ENCODE measurements around the gene DMBX1.

DMBX1 gene

GRCh38 chr1:46461017-46461808 lies 28.4 kb upstream of the DMBX1 start:
- DNase-seq = no peak

GRCh38 chr1:46461809-46462448 lies 27.7 kb upstream of the DMBX1 start:
- DNase-seq = no peak

DNA sequence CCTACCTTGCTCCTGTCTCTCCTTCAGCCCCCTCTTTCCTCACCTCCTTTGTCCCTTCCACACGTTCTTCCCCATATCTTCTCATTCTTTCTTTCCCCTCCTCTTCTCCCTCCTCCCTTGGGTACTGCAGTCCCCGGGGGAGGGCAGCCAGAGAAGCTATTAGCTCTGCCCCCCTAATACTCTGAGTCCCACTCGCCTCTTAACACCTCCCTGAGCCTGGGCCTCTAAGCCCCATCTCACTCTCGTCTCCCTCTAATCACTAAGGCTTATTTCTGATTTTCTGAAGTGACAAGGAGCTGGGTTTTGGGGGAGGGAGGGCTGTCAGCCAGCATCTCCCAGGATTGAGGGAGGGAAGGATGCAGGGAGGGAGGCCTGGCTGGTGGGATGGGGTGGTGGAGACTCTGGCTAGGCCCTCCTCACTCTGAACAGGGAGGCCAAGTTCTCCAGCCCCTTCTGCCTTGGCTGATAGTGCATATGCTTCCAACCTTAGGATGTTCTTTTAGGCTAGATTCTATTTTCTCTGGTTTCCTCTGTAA lies 25.6 kb upstream of the DMBX1 start:
- DNase-seq = no peak

- no peak for DNase-seq
These were observed 24.7 kb upstream of the DMBX1 start for GRCh38 chr1:46464915-46465314.

GRCh38 chr1:46465981-46466476 lies 23.6 kb upstream of the DMBX1 start:
- DNase-seq = no peak

- peak; percentile 75 for DNase-seq
These were observed 23.0 kb upstream of the DMBX1 start for GRCh38 chr1:46466477-46467182.

GRCh38 chr1:46467183-46467504 lies 22.5 kb upstream of the DMBX1 start:
- DNase-seq = no peak

DNA sequence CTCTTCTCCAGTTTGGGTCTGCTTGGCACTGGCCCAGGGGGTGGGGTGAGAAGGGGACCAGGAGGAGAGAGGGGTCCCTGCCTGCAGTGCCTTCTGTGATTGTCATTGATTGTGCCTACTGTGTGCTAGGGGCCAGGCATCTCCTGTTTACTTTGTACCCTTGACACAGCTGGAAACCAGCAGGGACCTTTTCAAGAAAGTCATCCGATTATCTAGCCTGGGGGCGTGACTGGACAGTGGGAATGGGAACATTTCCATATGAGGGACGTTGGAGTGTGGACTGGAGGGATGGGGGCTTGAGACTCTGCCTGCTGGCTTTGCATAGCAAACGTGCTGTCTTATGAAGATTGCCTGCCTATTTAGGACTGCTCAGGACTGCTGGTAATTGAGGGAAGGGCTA lies 19.8 kb upstream of the DMBX1 start:
- no peak for DNase-seq

GRCh38 chr1:46471848-46472492 lies 17.7 kb upstream of the DMBX1 start:
- no peak for DNase-seq

DNA sequence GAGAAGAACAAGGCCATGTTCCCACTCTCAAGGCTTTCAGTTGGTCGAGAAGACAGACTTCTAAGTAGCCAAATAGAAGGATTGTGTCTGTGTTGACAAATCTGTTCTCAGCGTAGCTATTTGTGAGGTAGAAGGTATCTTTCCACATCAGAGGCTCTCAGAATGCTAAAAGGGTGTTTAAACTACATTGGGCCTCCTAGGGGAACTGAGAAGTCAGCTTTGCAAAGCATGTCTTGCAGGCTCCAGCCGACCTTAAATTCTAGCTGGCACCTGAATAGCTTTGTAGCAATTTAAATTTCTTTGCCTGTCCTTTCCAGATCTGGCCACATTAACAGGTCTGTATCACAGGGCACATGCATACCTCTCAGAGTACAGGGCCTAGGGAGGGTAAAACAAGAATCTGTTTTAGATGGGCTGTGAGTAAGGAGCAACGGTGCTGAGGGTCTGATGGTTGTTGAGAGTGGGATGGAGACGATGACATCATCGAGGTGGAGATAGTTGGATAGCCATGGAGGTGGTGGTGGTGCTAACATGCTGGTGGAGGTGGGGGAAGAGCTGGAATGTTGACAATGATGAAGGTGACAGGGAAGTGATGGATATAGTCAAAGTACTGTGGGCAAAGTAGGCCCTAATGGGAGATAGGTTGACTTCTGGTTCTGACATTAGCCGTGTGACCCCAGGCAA lies 17.0 kb upstream of the DMBX1 start:
- no peak for DNase-seq

DNA sequence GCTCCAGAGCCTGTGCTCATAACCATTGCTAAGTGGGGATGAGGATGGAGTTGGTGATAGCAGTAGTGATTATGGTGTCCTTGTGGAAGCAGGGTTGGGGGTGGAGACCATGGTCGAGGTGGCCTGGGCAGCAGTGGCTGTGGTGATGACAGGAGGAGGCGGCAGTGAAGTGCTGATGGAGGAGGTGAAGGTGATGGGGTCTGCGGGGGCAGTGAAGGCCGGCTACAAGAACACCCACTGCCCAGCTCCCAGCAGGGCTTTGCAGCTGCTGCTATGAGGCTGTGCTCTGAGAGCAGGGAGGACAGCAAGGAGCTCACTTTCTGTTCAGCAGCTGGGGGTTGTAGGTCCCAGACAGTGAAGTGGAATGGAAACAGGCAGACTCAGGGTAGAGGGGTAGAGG lies 15.6 kb upstream of the DMBX1 start:
- no peak for DNase-seq

DNA sequence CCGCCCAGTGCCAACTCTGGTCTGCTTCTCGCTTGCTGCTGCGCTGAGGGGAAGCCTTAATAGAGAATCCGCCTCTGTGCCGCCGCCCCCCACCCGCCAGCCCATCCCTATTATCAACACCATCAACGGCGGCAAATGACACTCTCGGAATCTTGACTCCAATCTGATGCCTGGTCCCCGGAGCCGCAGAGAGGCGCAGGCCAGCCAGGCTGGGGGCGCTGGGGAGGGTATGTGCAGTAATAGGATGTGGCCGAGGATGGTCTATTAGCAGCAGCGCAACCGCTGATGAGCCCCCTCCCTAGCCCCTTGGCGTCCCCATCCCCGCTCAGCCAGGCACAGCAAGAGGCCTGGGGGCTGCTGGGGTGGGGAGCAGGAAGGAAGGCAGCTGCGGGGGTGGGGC lies 15.1 kb upstream of the DMBX1 start:
- DNase-seq = no peak

- no peak for DNase-seq
These were observed 13.0 kb upstream of the DMBX1 start for GRCh38 chr1:46476673-46477072.

DNA sequence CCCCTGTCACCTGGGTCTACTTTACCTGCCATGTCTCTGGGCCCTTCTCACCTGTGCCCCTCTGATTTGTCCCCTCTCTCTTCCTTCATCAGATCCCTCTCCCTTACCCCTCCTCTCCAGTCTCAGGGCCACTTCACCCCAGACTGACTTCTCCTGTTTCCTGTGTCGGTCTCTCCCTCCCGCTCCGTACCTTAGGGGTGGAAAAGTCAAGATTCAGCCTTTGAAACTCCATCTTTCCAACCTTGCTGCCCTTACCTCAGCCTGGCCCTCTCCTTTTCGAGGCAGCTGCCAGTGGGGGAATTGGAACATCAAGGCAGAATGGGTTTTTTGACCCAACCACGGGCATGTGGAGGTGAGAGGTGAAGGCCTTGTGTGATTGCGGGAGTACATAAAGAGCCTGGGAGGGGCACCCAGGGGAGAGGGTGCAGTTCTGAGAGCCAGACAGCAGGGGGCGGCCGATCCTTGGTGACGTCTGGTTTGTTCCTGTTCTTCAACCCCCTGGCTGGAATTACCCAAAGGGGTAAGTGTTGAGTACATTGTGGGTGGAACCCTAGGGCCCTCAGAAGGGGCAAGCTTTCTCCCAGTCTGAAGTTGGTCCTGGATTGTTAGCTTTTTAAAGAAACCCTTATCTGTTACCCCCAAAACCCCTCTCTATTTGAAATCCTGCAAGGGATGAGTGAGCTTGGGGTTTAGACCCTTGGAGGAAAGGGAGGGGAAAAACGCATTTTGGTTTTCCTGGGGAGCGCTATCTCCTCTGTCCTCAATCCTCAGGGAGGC lies 12.3 kb upstream of the DMBX1 start:
- peak; percentile 82 for DNase-seq

GRCh38 chr1:46478721-46479485 lies 10.7 kb upstream of the DMBX1 start:
- DNase-seq = no peak

- no peak for DNase-seq
These were observed 9.8 kb upstream of the DMBX1 start for GRCh38 chr1:46479744-46480350.

DNA sequence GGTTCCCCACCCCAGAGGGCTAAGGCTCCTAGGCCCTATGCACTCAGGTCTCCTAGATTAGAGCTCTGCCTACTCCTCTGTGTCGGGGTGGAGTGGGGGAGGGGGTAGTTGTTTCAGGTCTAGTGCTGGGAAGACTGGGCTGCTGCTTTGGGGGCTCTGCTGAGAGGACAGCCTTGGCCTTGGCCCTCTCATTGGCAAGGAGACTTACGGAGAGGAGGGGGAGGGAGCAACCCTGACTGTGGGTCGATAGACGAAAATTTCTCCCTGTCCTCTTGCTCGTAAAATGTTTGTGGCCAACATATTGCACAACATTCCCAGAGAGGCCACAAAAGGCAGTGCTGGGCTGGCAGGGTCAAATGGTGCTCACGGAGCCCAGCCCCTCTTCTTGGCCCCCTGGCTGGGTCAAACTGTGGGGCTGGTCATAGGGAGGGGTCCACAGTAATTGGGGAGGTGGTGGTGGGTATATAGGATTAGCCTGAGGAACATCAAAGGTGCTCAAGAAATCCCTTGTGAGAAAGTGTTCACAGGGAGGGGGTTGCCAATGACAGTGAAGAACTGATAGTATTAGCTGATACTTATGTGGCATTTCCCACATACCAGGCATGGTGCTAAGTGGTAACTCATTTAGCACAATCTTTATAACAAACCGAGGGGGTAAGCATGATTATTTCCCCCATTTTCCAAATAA lies 8.5 kb upstream of the DMBX1 start:
- DNase-seq = no peak

DNA sequence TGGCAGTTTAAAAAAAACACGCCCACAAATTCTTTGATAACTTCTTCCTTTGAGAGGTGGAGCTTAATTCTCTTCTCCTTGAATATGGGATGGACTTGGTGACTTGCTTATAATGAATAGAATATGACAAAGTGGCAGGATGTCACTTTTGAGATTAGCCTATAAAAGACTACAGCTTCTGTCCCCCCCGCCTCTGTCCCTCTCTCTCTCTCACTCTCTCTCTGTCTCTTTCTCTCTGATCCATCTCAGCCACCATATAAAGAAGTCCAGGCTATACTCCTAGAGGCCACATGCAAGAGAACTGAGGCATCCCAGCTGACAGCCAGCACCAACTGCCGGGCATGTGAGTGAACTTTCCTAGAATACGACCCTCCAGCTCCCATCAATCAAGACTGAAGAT lies 7.7 kb upstream of the DMBX1 start:
- DNase-seq = no peak

DNA sequence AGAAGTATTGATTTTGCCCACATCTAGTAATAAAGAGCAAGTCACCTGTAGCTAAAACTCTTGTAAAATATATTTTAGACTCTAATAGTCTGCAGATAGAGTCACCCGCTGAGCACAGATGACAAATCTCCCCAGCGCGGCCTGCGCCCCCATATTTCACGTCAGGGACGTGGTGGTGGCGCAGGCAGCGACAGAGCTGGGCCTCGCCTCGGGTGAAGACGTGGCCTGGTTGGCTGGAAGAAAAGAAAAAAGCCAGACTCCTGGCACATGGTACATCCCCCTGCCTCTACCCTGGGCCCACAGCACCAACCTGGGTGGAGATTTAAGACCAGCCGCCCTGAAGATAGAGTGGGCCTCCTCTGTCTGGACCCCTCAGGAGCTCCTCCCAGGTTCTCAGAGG lies 6.0 kb upstream of the DMBX1 start:
- DNase-seq = no peak

All from islet precursor cell (in vitro differentiated cells).